GM12872 (cell line): ENCODE data around the gene MYH10.

Source experiments
- TF ChIP-seq, protein P1 (sequence below): IDR thresholded peaks from 3 replicates; pipeline ENCODE4 v1.5.1; 2011; ENCODE audit warnings: low read depth, mild to moderate bottlenecking, low read length, moderate library complexity; ENCODE audit not compliant: insufficient read depth

MYH10 gene

GRCh38 chr17:8470447-8471047, 160.0 kb downstream of the MYH10 start:
- TF ChIP-seq, protein P1, sequence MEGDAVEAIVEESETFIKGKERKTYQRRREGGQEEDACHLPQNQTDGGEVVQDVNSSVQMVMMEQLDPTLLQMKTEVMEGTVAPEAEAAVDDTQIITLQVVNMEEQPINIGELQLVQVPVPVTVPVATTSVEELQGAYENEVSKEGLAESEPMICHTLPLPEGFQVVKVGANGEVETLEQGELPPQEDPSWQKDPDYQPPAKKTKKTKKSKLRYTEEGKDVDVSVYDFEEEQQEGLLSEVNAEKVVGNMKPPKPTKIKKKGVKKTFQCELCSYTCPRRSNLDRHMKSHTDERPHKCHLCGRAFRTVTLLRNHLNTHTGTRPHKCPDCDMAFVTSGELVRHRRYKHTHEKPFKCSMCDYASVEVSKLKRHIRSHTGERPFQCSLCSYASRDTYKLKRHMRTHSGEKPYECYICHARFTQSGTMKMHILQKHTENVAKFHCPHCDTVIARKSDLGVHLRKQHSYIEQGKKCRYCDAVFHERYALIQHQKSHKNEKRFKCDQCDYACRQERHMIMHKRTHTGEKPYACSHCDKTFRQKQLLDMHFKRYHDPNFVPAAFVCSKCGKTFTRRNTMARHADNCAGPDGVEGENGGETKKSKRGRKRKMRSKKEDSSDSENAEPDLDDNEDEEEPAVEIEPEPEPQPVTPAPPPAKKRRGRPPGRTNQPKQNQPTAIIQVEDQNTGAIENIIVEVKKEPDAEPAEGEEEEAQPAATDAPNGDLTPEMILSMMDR, result no peak

DNA sequence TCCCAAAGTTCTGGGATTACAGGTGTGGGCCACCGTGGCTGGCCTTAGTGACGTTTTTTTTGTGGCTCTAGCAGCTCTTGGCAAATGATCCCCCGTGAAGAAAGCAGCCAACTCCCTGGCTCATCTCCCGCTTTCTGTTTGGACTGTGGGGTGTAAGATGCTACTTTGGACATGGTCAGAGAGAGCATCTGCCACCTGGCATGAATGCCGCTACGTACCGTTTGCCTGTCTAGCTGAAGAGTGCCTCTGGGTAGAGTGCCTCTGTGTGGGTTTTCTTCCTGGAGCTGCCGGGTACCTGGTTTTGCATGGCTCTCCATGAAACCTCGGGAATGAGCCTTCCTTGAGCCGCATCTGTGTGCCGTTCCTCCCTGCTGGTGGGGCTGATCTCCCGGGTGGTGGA, 160.6 kb downstream of the MYH10 start:
- TF ChIP-seq, protein P1, result no peak

GRCh38 chr17:8468980-8469379, 161.5 kb downstream of the MYH10 start:
- TF ChIP-seq, protein P1, result no peak

- TF ChIP-seq, protein P1, result no peak
Measured at GRCh38 chr17:8468127-8468526, 162.4 kb downstream of the MYH10 start.

DNA sequence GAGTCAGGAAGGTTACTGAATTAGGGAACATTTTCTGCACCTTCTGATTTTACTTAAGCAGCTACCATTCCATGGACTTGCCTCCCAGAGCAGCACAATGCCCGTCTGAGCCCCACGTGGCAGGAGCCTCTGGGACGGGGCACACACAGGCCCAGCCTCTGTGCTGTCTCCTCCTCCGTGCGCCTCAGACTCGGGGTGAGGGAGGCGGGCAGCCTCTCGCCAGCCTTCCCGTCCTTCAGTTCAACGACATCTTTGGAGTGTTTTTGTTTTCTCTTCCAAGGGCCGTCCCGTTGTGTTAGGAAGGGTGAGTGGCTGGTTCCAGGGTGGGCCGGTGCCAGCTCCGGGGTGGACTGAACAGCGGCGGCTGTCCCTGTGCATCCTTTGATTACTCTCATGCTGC, 163.0 kb downstream of the MYH10 start:
- TF ChIP-seq, protein P1, result no peak

DNA sequence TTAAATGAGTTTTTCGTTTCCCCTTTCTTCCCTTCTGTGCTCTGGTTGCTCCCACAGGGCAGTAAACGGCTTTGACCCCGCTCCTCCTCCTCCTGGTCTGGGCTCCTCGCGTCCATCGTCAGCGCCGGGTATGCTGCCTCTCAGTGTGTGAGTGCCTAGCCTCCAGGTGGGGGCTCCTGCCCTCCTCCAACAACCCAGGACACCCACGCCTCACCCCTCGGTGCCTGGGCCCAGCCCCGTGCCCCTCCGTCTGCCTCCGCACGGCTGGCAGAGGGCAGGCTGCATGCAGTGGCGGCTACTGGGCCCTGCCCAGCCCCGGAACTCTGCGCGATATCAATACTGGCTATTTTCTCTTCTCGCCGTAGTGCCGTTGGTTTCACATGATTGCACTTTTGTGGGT, 163.7 kb downstream of the MYH10 start:
- TF ChIP-seq, protein P1, result no peak

- TF ChIP-seq, protein P1, result no peak
Measured at GRCh38 chr17:8466456-8466855, 164.1 kb downstream of the MYH10 start.

- TF ChIP-seq, protein P1, result no peak
Measured at GRCh38 chr17:8465759-8466158, 164.8 kb downstream of the MYH10 start.
